HEK293T (cell line): ENCODE data around the gene MAPK8IP3.

Experiments used
- CTCF ChIA-PET: fragments of 350-600 bp; formaldehyde crosslinking; extraction: SDS; loops from one replicate; lab custom pipeline; 2021; ENCODE audit warnings: antibody characterized with exemption, inconsistent platforms; lab: Yijun Ruan, JAX
- POLR2A ChIA-PET: fragments of 350-600 bp; formaldehyde crosslinking; extraction: SDS; loops from one replicate; lab custom pipeline; 2020; ENCODE audit warnings: antibody characterized with exemption, inconsistent platforms; lab: Yijun Ruan, JAX
- DNase-seq: peaks from one replicate; pipeline ENCODE4 v3.0.0; 2012; ENCODE audit warnings: mixed read lengths; ENCODE audit errors: extremely low spot score
- ARNT ChIP-seq: fragments of 450-650 bp; IDR thresholded peaks from 2 replicates; pipeline ENCODE4 v1.6.1; 2017; ENCODE audit warnings: mild to moderate bottlenecking
- BHLHE40 ChIP-seq: fragments of 450-650 bp; IDR thresholded peaks from 2 replicates; pipeline ENCODE4 v1.6.1; 2016; ENCODE audit warnings: mild to moderate bottlenecking, moderate library complexity, borderline replicate concordance
- CTBP1 ChIP-seq: fragments of 450-650 bp; IDR thresholded peaks from 2 replicates; pipeline ENCODE4 v1.6.1; 2016; ENCODE audit warnings: borderline replicate concordance
- ELF4 ChIP-seq: fragments of 450-650 bp; IDR thresholded peaks from 2 replicates; pipeline ENCODE4 v1.6.1; 2017; ENCODE audit warnings: antibody characterized with exemption
- FOXA1 ChIP-seq: fragments of 450-650 bp; IDR thresholded peaks from 2 replicates; pipeline ENCODE4 v1.6.1; 2016; ENCODE audit warnings: mild to moderate bottlenecking
- FOXK2 ChIP-seq: fragments of 450-650 bp; IDR thresholded peaks from 2 replicates; pipeline ENCODE4 v1.6.1; 2016; ENCODE audit warnings: mild to moderate bottlenecking
- FOXM1 ChIP-seq: fragments of 450-650 bp; IDR thresholded peaks from 2 replicates; pipeline ENCODE4 v1.6.1; 2017; ENCODE audit warnings: mild to moderate bottlenecking, borderline replicate concordance
- HDGF ChIP-seq: fragments of 450-650 bp; IDR thresholded peaks from 2 replicates; pipeline ENCODE4 v1.6.1; 2017; ENCODE audit warnings: antibody characterized with exemption, borderline replicate concordance
- L3MBTL2 ChIP-seq: fragments of 450-650 bp; conservative IDR thresholded peaks from 2 replicates; pipeline ENCODE4 v1.6.1; 2016; ENCODE audit warnings: mild to moderate bottlenecking
- LEF1 ChIP-seq: fragments of 450-650 bp; IDR thresholded peaks from 2 replicates; pipeline ENCODE4 v1.6.1; 2017; ENCODE audit warnings: mild to moderate bottlenecking, borderline replicate concordance
- NFRKB ChIP-seq: fragments of 450-650 bp; IDR thresholded peaks from 2 replicates; pipeline ENCODE4 v1.6.1; 2016; ENCODE audit warnings: mild to moderate bottlenecking, moderate library complexity
- PKNOX1 ChIP-seq: fragments of 450-650 bp; IDR thresholded peaks from 2 replicates; pipeline ENCODE4 v1.6.1; 2016
- SP1 ChIP-seq: fragments of 450-650 bp; IDR thresholded peaks from 2 replicates; pipeline ENCODE4 v1.6.1; 2017
- SUZ12 ChIP-seq: fragments of 450-650 bp; IDR thresholded peaks from 2 replicates; pipeline ENCODE4 v1.6.1; 2016; ENCODE audit warnings: mild to moderate bottlenecking
- TARDBP ChIP-seq: fragments of 450-650 bp; IDR thresholded peaks from 2 replicates; pipeline ENCODE4 v1.6.1; 2016
- ZNF384 ChIP-seq: fragments of 450-650 bp; IDR thresholded peaks from 2 replicates; pipeline ENCODE4 v1.6.1; 2016

MAPK8IP3 gene

GRCh38 chr16:1705688-1706385 lies at the start of gene MAPK8IP3:
MAPK8IP3 (plus strand) TSS chr16:1706195; CDS start chr16:1706340, 145 bp downstream.
- TF ChIP-seq ELF4 (no peak), SUZ12 (no peak), ARNT (peak; percentile 68; the same call in 1 of the 2 replicates), SP1 (no peak), ZNF384 (no peak), L3MBTL2 (no peak), PKNOX1 (peak; percentile 97), CTBP1 (no peak), NFRKB (no peak), FOXK2 (no peak)
- POLR2A ChIA-PET, result interaction anchor here (0.6 to 3.1 kb wide), 22 partner anchors 9 to 823 kb away, joined by 3 to 30 read pairs (median 5); partner anchors contain the start of genes CRAMP1, EME2, IFT140 and JPT2
- peak; percentile 97 for DNase-seq
- CTCF ChIA-PET, result interaction anchor here (0.6 to 2.4 kb wide), 16 partner anchors 9 to 897 kb away, joined by 3 to 18 read pairs (median 3); partner anchors contain the start of genes CRAMP1, IFT140, JPT2 and NUBP2

- no peak for TF ChIP-seq SP1
- TF ChIP-seq BHLHE40, result no peak
- no peak for TF ChIP-seq FOXK2
- no peak for TF ChIP-seq ZNF384
- TF ChIP-seq L3MBTL2, result no peak
- TF ChIP-seq TARDBP, result no peak
- no peak for TF ChIP-seq ARNT
- TF ChIP-seq FOXM1, result no peak
- TF ChIP-seq LEF1, result no peak
- TF ChIP-seq SUZ12, result no peak
- no peak for TF ChIP-seq NFRKB
- TF ChIP-seq ELF4, result no peak
- no peak for TF ChIP-seq FOXA1
- no peak for TF ChIP-seq HDGF
- no peak for TF ChIP-seq PKNOX1
- TF ChIP-seq CTBP1, result no peak
- POLR2A ChIA-PET, result no interaction called here
- CTCF ChIA-PET, result no interaction called here
- no peak for DNase-seq
Measured at GRCh38 chr16:1656808-1657617, 49.0 kb upstream of the MAPK8IP3 start.

GRCh38 chr16:1657841-1658240 lies 48.2 kb upstream of the MAPK8IP3 start:
- TF ChIP-seq ARNT, result no peak
- no peak for TF ChIP-seq L3MBTL2
- no peak for TF ChIP-seq FOXA1
- ChIA-PET POLR2A (no interaction called here), CTCF (no interaction called here)
- DNase-seq, result no peak

- CTCF ChIA-PET, result no interaction called here
- no peak for DNase-seq
- POLR2A ChIA-PET, result interaction anchor here (1.2 kb wide), 1 partner anchor 9 kb away, joined by 4 read pairs; no protein-coding TSS in a partner anchor
- TF ChIP-seq PKNOX1, result peak; percentile 62
- no peak for TF ChIP-seq NFRKB
Measured at GRCh38 chr16:1659031-1659430, 47.0 kb upstream of the MAPK8IP3 start.

- ChIA-PET CTCF (no interaction called here), POLR2A (no interaction called here)
- no peak for DNase-seq
- TF ChIP-seq SUZ12, result no peak
- no peak for TF ChIP-seq ZNF384
- no peak for TF ChIP-seq L3MBTL2
- TF ChIP-seq HDGF, result no peak
- no peak for TF ChIP-seq FOXK2
- no peak for TF ChIP-seq SP1
- TF ChIP-seq BHLHE40, result no peak
- TF ChIP-seq ARNT, result no peak
- no peak for TF ChIP-seq PKNOX1
- TF ChIP-seq LEF1, result no peak
- TF ChIP-seq FOXA1, result no peak
- TF ChIP-seq ELF4, result no peak
Measured at GRCh38 chr16:1661826-1662225, 44.2 kb upstream of the MAPK8IP3 start.

GRCh38 chr16:1662543-1662942 lies 43.5 kb upstream of the MAPK8IP3 start:
- CTCF ChIA-PET, result no interaction called here
- no peak for DNase-seq

More at GRCh38 chr16:1662543-1662942, 43.5 kb upstream of the MAPK8IP3 start:
- POLR2A ChIA-PET, result no interaction called here
- TF ChIP-seq ZNF384 (no peak), TARDBP (no peak), FOXA1 (no peak), BHLHE40 (no peak), NFRKB (no peak), L3MBTL2 (no peak), PKNOX1 (no peak), HDGF (no peak), SP1 (no peak), ARNT (no peak), FOXM1 (no peak)
